Muscle of leg (tissue), 11 donors: ENCODE data around the gene EEFSEC. TPM values are rescaled to one million over a fixed set of nuclear protein-coding genes. Genes with fewer than 3 reads are reported as not detected.
A peak's percentile ranks its signal among the peaks of the same experiment; 100 is the strongest.

Experiments
- DNase-seq: peaks from one replicate; pipeline ENCODE4 v3.0.0; 2013
- H3K27ac ChIP-seq: one replicate; pipeline ENCODE4 v1.5.1; 2013; ENCODE audit warnings: mild to moderate bottlenecking, low read length, control low read depth
- H3K27me3 ChIP-seq: one replicate; pipeline ENCODE4 v1.6.1; 2013; ENCODE audit warnings: low read length; ENCODE audit not compliant: control insufficient read depth, insufficient read depth
- H3K36me3 ChIP-seq: one replicate; pipeline ENCODE4 v1.6.1; 2013; ENCODE audit warnings: low read length; ENCODE audit not compliant: control insufficient read depth, insufficient read depth
- H3K4me1 ChIP-seq: one replicate; pipeline ENCODE4 v1.6.1; 2013; ENCODE audit warnings: low read length; ENCODE audit not compliant: control insufficient read depth, insufficient read depth
- H3K4me3 ChIP-seq: one replicate; pipeline ENCODE4 v1.5.1; 2013; ENCODE audit warnings: low read length, control low read depth
- H3K9me3 ChIP-seq: replicated peaks from 2 replicates; pipeline ENCODE4 v1.6.1; 2013; ENCODE audit warnings: low read depth, low read length; ENCODE audit not compliant: control insufficient read depth
- WGBS: methylation state at CpG from one replicate; pipeline ENCODE4 v1.1.5; 2013; ENCODE audit warnings: missing lambda C conversion rate; ENCODE audit not compliant: insufficient coverage; 5-methylcytosine and 5-hydroxymethylcytosine counted together
- polyA plus RNA-seq, 8 donors: library from polyadenylated mRNA; unstranded; fragments of 120-200 nt; gene quantifications; one replicate each; pipeline versions ENCODE4 v1.2.1 to v1.2.3, GENCODE V29; 2013; ENCODE audit warnings: inconsistent platforms in 1 of 8, low replicate concordance in 1 of 8; ENCODE audit not compliant: insufficient read length in 8 of 8, insufficient read depth in 1 of 8
- total RNA-seq: library from RNA; stranded (reverse); fragments of 120-200 nt; gene quantifications from one replicate; pipeline ENCODE4 v1.2.4, GENCODE V29; 2013

The EEFSEC gene
- total and polyA plus RNA-seq, 9 donors, result 5.5 to 20.9 (median 16.9) TPM

DNA sequence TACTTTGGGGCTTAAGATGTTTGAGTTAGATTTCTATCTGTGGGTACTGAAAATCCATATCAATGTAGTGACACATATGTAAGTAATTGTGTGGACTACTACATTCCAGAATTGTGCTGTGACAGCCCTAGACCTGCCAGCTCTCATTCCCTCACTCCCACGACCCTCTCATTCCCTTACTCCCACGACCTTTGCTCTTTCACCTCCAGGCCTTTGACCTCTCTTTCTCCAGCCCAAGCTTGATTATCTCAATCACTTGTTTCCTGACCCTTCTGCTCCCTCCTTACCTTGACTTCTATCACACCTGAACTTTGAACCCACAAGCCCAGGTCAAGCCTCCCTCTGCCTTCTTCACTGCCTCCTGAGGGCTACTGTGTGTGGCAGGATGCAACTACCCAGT is 26.0 kb upstream of the EEFSEC start:
- no peaks in the 10 kb centered on the region for H3K36me3 ChIP-seq
- H3K4me3 ChIP-seq, result no peak overlapping the region
- no peaks in the 10 kb centered on the region for H3K9me3 ChIP-seq
- no peak for DNase-seq
- peaks cover 5% of the 10 kb centered on the region for H3K27me3 ChIP-seq
- WGBS, result 17% methylated on average over 2 of the region's 2 CpGs
- H3K27ac ChIP-seq, result no peak overlapping the region
- peaks cover 9% of the 10 kb centered on the region for H3K4me1 ChIP-seq

GRCh38 chr3:128128251-128128650 is 25.0 kb upstream of the EEFSEC start:
- Histone ChIP-seq H3K9me3 (no peaks in the 10 kb centered on the region), H3K27ac (no peak overlapping the region), H3K4me1 (peaks cover 3% of the 10 kb centered on the region), H3K4me3 (no peak overlapping the region), H3K27me3 (peaks cover 5% of the 10 kb centered on the region), H3K36me3 (no peaks in the 10 kb centered on the region)
- WGBS, result no CpG with 5 or more reads among the region's 1 CpG
- DNase-seq, result no peak

GRCh38 chr3:128131897-128132646 is 21.2 kb upstream of the EEFSEC start:
- peaks cover 8% of the 10 kb centered on the region for H3K27me3 ChIP-seq
- H3K9me3 ChIP-seq, result no peaks in the 10 kb centered on the region
- WGBS, result 77% methylated on average over 4 of the region's 7 CpGs
- H3K27ac ChIP-seq, result no peak overlapping the region
- no peak for DNase-seq
- no peaks in the 10 kb centered on the region for H3K4me1 ChIP-seq
- no peaks in the 10 kb centered on the region for H3K36me3 ChIP-seq
- no peak overlapping the region for H3K4me3 ChIP-seq

DNA sequence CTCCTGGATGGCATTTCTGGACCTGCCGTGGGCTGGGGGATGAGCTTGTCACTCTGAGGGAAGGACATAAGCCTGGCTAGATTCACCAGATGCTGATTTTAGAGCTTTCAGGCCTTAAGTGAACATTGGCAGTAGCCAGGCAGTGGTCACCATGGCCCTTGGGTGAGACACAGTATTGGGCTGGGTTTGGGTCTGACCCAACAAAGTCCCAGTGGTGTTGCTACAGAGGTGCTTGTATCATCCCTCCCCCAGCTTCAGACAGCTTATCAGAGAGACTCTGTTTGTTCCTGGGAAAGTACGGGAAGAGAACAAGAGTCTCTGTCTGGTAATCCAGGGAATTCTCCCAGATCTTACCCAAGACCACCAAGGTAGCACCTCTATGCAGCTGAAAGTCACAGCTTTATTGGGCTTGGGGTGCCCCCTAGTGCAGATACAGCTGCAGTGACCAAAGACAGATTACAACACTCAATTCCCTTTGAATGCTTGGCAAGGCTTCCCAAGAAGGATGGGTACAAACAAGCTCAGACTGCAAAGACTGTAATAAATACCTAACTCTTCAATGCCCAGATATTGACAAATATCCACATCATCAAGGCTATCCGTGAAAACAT is 19.9 kb upstream of the EEFSEC start:
- H3K27me3 ChIP-seq, result peaks cover 5% of the 10 kb centered on the region
- no peaks in the 10 kb centered on the region for H3K4me1 ChIP-seq
- 59% methylated on average over 2 of the region's 3 CpGs for WGBS
- H3K36me3 ChIP-seq, result no peaks in the 10 kb centered on the region
- no peak overlapping the region for H3K27ac ChIP-seq
- no peaks in the 10 kb centered on the region for H3K9me3 ChIP-seq
- no peak overlapping the region for H3K4me3 ChIP-seq
- peak; percentile 11 for DNase-seq

- Histone ChIP-seq H3K9me3 (no peaks in the 10 kb centered on the region), H3K27me3 (peaks cover 8% of the 10 kb centered on the region), H3K4me1 (no peaks in the 10 kb centered on the region), H3K27ac (no peak overlapping the region), H3K36me3 (no peaks in the 10 kb centered on the region), H3K4me3 (no peak overlapping the region)
- WGBS, result 77% methylated on average over 4 of the region's 4 CpGs
- no peak for DNase-seq
Observed at GRCh38 chr3:128143496-128143895, 9.8 kb upstream of the EEFSEC start.

DNA sequence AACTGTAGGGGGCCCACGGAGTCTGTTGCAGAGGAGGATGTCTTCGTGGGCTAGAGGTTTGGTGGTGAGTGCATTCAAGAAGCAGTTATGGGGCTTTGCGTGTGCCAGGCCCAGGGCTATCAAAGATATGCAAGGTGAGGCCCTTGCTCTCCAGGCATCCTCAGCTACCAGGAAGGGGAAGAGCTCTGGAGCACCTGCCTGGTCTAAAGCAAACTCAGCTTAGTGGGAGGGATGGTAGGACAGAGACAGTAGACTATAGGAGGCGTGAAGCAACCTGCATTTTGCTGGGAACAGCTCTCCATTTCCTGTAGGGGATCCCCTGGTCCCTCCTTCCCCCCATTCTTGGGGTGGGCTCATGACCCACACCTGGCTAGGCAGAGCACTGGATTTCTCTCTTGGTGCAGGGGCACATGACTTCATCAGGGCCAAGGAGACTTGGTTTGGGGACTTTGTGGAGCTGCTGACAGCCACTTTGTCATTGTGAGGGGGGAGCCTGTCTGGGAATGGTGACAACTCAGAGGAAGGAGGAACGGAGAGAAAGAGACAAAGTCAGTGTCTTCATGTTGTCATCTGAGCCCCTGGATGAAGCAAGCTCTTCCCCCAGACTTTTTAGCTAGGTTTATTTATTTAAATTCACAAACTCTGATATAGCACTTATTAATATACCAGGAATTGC is 8.6 kb upstream of the EEFSEC start:
- WGBS, result 58% methylated on average over 3 of the region's 5 CpGs
- Histone ChIP-seq H3K4me3 (no peak overlapping the region), H3K4me1 (no peaks in the 10 kb centered on the region), H3K27ac (no peak overlapping the region), H3K9me3 (no peaks in the 10 kb centered on the region), H3K27me3 (peaks cover 10% of the 10 kb centered on the region), H3K36me3 (no peaks in the 10 kb centered on the region)
- no peak for DNase-seq

- Histone ChIP-seq H3K27me3 (peaks cover 8% of the 10 kb centered on the region), H3K27ac (no peak overlapping the region), H3K4me1 (no peaks in the 10 kb centered on the region), H3K9me3 (no peaks in the 10 kb centered on the region), H3K36me3 (no peaks in the 10 kb centered on the region), H3K4me3 (no peak overlapping the region)
- WGBS, result 75% methylated on average over 5 of the region's 6 CpGs
- DNase-seq, result peak; percentile 70
Observed at GRCh38 chr3:128145279-128145678, 8.0 kb upstream of the EEFSEC start.

DNA sequence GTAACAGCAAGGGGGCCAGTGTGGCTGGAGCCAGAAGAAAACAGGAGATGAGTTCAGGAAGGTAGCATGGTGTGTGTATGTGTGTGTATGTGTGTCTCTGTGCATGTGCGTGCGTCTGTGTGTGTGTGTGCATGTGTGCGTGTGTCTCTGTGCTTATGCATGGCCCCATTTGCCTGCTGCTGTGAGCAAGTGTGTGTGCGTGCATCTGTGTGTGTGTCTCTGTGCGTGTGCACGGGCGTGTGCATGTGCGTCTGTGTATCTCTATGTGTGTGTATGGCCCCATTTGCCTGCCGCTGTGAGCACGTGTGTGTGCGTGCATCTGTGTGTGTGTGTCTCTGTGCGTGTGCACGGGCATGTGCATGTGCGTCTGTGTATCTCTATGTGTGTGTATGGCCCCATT is 7.1 kb upstream of the EEFSEC start:
- Histone ChIP-seq H3K9me3 (no peaks in the 10 kb centered on the region), H3K4me3 (no peak overlapping the region), H3K27ac (no peak overlapping the region), H3K36me3 (no peaks in the 10 kb centered on the region), H3K27me3 (peaks cover 6% of the 10 kb centered on the region), H3K4me1 (no peaks in the 10 kb centered on the region)
- DNase-seq, result no peak
- 98% methylated on average over 8 of the region's 14 CpGs for WGBS

DNA sequence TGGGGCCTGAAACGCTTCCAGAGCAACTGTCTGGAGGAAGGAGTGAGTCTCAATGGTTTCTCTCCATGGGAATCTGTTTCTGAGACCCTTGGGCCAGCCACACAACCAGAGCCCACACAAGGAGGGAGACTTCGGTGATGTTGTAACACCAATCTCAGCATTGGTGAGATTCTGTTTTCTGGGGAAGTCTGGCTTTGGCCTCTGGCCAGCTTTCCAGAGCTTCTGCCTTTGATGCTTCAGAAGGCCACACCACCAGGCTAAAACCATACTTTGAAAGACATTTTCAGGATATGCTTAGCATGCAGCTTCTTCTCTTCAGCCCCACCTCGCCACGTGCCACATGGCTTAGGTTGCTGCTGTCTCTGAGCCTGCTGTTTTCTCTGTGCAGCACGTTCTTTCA is 3.6 kb upstream of the EEFSEC start:
- no peaks in the 10 kb centered on the region for H3K9me3 ChIP-seq
- peaks cover 3% of the 10 kb centered on the region for H3K4me1 ChIP-seq
- peak; percentile 19 for DNase-seq

GRCh38 chr3:128151758-128152274 is 1.5 kb upstream of the EEFSEC start:
- Histone ChIP-seq H3K27ac (no peak overlapping the region), H3K4me1 (peaks cover 3% of the 10 kb centered on the region), H3K4me3 (no peak overlapping the region), H3K27me3 (peaks cover 2% of the 10 kb centered on the region), H3K36me3 (peaks cover 5% of the 10 kb centered on the region), H3K9me3 (no peaks in the 10 kb centered on the region)
- WGBS, result no CpG with 5 or more reads among the region's 5 CpGs
- DNase-seq, result no peak

More for the DNA sequence above, 3.6 kb upstream of the EEFSEC start:
- peaks cover 2% of the 10 kb centered on the region for H3K27me3 ChIP-seq
- H3K36me3 ChIP-seq, result no peaks in the 10 kb centered on the region
- WGBS, result 62% methylated on average over 3 of the region's 5 CpGs
- H3K27ac ChIP-seq, result no peak overlapping the region
- H3K4me3 ChIP-seq, result no peak overlapping the region
